Chondrocyte (in vitro differentiated cells): ENCODE results near the gene EML4. TPM values are rescaled to one million over a fixed set of nuclear protein-coding genes. Genes with fewer than 3 reads are reported as not detected.

ENCODE experiments used
- DNase-seq: peaks from one replicate; pipeline ENCODE4 v3.0.0; 2021; ENCODE audit warnings: mixed read lengths, low spot score
- H3K27ac Mint-ChIP-seq: one replicate; pipeline ENCODE4 v1.8.0; 2021; ENCODE audit warnings: mild to moderate bottlenecking, moderate library complexity, mixed read lengths; ENCODE audit not compliant: unreplicated experiment
- H3K27me3 Mint-ChIP-seq: 2 replicates; pipeline ENCODE4 v1.8.0; 2021; ENCODE audit warnings: low read depth, mixed read lengths
- H3K36me3 Mint-ChIP-seq: 2 replicates; pipeline ENCODE4 v1.8.0; 2021; ENCODE audit warnings: low read depth, mixed read lengths
- H3K4me1 Mint-ChIP-seq: 2 replicates; pipeline ENCODE4 v1.8.0; 2021; ENCODE audit warnings: low read depth, mild to moderate bottlenecking, mixed read lengths
- H3K4me3 Mint-ChIP-seq: one replicate; pipeline ENCODE4 v1.8.0; 2021; ENCODE audit warnings: mild to moderate bottlenecking, moderate library complexity, mixed read lengths; ENCODE audit not compliant: unreplicated experiment
- H3K9me3 Mint-ChIP-seq: 2 replicates; pipeline ENCODE4 v1.8.0; 2021; ENCODE audit warnings: low read depth, mixed read lengths
- total RNA-seq: library from RNA; stranded (reverse); gene quantifications from 3 replicates; pipeline ENCODE4 v1.2.1, GENCODE V29; 2021
- TF ChIP-seq, protein P1 (sequence below): fragments of 200-600 bp; sonication (generic); IDR thresholded peaks from 2 replicates; pipeline ENCODE4 v1.5.0; 2021; ENCODE audit warnings: antibody characterized with exemption, mild to moderate bottlenecking, moderate library complexity

The EML4 gene
- total RNA-seq, 1 donor from 2014 or later: 50.0 TPM

DNA sequence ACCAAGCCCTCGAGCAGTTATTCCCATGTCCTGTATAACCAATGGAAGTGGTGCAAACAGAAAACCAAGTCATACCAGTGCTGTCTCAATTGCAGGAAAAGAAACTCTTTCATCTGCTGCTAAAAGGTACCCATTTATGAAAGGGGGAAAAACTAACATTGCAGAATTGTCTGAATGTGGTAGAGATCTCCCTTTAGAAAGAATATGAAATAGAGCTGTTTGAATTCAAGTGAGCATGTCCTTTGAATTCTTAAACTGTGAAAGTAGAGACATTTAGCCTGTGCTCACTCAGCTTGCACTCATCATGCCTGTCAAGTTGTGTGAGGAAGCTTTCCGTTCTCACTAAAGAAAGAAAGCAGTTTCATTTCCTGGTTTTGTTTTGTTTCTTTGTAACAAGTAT, 87.4 kb downstream of the EML4 start:
- H3K27me3 Mint-ChIP-seq: no peaks in the 10 kb centered on the region
- H3K4me1 Mint-ChIP-seq: peaks cover 7% of the 10 kb centered on the region
- peak overlapping the region; percentile 32 for H3K27ac Mint-ChIP-seq
- peaks cover 4% of the 10 kb centered on the region for H3K36me3 Mint-ChIP-seq
- H3K4me3 Mint-ChIP-seq: no peak overlapping the region
- TF ChIP-seq, protein P1, sequence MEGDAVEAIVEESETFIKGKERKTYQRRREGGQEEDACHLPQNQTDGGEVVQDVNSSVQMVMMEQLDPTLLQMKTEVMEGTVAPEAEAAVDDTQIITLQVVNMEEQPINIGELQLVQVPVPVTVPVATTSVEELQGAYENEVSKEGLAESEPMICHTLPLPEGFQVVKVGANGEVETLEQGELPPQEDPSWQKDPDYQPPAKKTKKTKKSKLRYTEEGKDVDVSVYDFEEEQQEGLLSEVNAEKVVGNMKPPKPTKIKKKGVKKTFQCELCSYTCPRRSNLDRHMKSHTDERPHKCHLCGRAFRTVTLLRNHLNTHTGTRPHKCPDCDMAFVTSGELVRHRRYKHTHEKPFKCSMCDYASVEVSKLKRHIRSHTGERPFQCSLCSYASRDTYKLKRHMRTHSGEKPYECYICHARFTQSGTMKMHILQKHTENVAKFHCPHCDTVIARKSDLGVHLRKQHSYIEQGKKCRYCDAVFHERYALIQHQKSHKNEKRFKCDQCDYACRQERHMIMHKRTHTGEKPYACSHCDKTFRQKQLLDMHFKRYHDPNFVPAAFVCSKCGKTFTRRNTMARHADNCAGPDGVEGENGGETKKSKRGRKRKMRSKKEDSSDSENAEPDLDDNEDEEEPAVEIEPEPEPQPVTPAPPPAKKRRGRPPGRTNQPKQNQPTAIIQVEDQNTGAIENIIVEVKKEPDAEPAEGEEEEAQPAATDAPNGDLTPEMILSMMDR: no peak
- DNase-seq: no peak
- peaks cover 6% of the 10 kb centered on the region for H3K9me3 Mint-ChIP-seq

DNA sequence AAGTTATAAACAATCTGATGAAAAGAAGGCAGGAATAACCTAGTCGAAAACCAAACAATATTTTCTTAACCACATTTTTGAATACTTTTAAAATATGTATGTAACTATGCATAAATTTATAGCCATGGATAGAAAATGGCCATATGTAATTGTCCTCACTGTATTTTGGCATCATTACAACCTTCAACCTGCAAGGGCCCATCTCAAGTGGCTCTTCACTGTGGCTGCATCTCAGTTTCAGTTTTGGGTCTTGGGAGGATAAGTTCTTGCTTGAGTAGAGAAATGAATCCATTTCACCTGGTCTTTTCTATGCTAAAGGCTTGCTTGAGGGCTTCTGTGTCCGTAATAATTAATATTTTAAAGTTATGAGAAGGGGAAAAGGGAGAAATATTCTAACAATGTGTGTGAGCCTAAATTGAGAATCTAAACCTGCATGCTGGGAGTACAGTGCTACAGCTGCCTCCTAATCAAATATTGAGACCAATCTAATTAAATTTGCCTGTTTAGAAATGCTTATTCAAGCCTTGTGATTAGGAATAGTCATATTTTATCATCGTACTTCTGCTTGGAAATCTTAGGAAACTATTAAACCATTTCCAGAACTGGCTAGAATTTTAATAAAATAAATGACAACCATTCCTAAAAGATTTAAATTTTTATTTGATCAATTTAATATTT, 92.5 kb downstream of the EML4 start:
- no peaks in the 10 kb centered on the region for H3K27me3 Mint-ChIP-seq
- TF ChIP-seq, protein P1: no peak
- no peaks in the 10 kb centered on the region for H3K9me3 Mint-ChIP-seq
- DNase-seq: no peak
- H3K27ac Mint-ChIP-seq: no peak overlapping the region
- peaks cover 4% of the 10 kb centered on the region for H3K36me3 Mint-ChIP-seq
- H3K4me1 Mint-ChIP-seq: peaks cover 4% of the 10 kb centered on the region
- no peak overlapping the region for H3K4me3 Mint-ChIP-seq

DNA sequence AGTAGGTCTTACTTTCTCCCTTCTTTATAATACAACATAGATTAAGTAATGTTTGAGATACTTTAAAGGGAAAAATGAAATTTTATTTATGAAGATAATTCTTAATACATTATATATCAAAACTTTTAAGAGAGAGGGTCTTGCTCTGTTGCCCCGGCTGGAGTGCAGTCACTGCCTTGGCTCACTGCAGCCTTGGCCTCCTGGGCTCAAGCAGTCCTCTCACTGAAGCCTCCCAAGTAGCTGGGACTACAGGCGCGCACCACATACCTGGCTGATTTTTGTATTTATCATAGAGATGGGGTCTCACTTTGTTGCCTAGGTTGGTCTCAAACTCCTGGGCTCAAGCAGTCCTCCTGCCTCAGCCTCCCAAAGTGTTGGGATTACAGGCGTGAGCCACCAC, 97.1 kb downstream of the EML4 start:
- Mint-ChIP-seq H3K4me1 (peaks cover 5% of the 10 kb centered on the region), H3K27me3 (no peaks in the 10 kb centered on the region), H3K4me3 (no peak overlapping the region), H3K27ac (no peak overlapping the region), H3K36me3 (peaks cover 2% of the 10 kb centered on the region), H3K9me3 (no peaks in the 10 kb centered on the region)
- DNase-seq: no peak
- TF ChIP-seq, protein P1: no peak

DNA sequence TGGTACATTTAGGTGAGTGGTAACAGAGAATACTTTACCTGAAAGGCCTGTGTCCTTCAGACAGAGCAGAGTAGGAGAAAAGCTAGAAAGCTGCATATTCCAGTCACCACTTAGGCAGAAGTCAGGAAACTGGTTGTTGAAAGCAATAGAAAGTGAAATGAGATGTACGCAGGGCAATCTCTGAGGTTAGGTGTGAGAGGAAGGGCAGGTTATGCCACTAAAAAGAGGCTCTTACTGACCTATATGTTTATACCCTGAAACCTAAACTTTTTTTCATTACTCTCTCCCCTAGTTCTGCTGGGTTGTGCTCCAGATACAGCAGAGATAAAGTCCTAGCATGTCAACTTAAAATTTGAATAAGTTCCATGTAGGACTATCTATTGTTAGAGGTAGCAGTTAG, 98.4 kb downstream of the EML4 start:
- no peak overlapping the region for H3K4me3 Mint-ChIP-seq
- no peak overlapping the region for H3K27ac Mint-ChIP-seq
- no peaks in the 10 kb centered on the region for H3K27me3 Mint-ChIP-seq
- H3K4me1 Mint-ChIP-seq: peaks cover 7% of the 10 kb centered on the region
- H3K36me3 Mint-ChIP-seq: peaks cover 2% of the 10 kb centered on the region
- DNase-seq: no peak
- TF ChIP-seq, protein P1: no peak
- H3K9me3 Mint-ChIP-seq: no peaks in the 10 kb centered on the region

DNA sequence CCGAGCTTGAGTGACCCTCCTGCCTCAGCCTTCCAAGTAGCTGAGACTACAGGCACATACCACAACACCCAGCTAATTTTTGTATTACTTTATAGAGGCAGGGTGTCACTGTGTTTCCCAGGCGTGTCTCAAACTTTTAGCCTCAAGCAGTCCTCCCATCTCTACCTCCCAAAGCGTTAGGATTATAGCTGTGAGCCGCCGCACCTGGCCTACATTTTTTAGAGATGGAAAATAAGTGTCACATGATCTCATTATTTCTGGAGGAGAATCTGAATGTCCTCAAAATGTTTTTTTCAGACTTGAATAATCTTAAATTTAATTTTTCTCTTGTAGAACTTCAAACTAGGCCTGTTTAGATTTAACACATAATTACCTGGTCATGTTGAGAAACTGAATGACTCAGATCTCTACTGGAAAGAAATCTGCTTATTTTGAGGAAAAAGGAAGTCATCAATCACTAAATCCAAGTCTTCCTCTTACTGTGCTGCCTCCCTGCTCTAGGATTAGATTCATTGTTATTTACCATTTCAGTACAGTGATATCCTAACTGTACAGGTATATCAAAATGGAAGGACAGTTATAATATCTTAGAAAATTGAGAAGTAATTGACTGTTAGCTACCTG, 99.5 kb downstream of the EML4 start:
- Mint-ChIP-seq H3K27me3 (no peaks in the 10 kb centered on the region), H3K4me3 (no peak overlapping the region), H3K4me1 (peaks cover 7% of the 10 kb centered on the region), H3K36me3 (peaks cover 2% of the 10 kb centered on the region), H3K9me3 (no peaks in the 10 kb centered on the region), H3K27ac (no peak overlapping the region)
- TF ChIP-seq, protein P1: no peak
- no peak for DNase-seq
